ENCODE results near the gene PCMT1. TPM values are rescaled to one million over a fixed set of nuclear protein-coding genes. Genes with fewer than 3 reads are reported as not detected.
A peak's percentile ranks its signal among the peaks of the same experiment; 100 is the strongest.

PCMT1 gene
- polyA plus RNA-seq, 3 donors: 84.8 to 315 (median 262) TPM

GRCh38 chr6:149717588-149718458 is 31.7 kb upstream of the PCMT1 start, which contains the start of gene LATS1:
TSS of gene LATS1 (minus strand) at chr6:149718101. CDS start at chr6:149702126, 15,975 bp downstream.
- under 1% methylated on average over 81 of the region's 82 CpGs for WGBS (ENCODE audit: insufficient coverage)
- peak; percentile 68 to 80 (median 76) for DNase-seq
- Histone ChIP-seq H3K4me3 (replicated peaks in 1 of 3; ENCODE audit: low read depth in 2 of 3, low read length in 3 of 3) (peak within 1 kb of the TSS; percentile 84 to 90 (median 88)), H4K20me1 (ENCODE audit: insufficient read depth, low read length) (peaks cover 25% of the 10 kb centered on the region), H3K36me3 (replicated peaks in 1 of 2; ENCODE audit: control insufficient read depth in 1 of 2, insufficient read depth in 2 of 2, low read length in 2 of 2) (no peaks in the 10 kb centered on the region), H3K9me3 (replicated peaks in 1 of 2; ENCODE audit: control insufficient read depth in 1 of 2, insufficient read depth in 1 of 2, low read length in 2 of 2) (no peaks in the 10 kb centered on the region), H3K79me2 (ENCODE audit: insufficient read depth, low read length) (peaks cover 60% of the 10 kb centered on the region), H3K4me2 (replicated peaks; ENCODE audit: extremely low read depth, low read length, poor library complexity, severe bottlenecking) (peak within 1 kb of the TSS; percentile 90), H3K27ac (ENCODE audit: low read depth in 1 of 2, low read length in 2 of 2) (peak within 1 kb of the TSS; percentile 83 to 97), H3K9ac (ENCODE audit: insufficient read depth, low read length, poor library complexity, severe bottlenecking) (peak within 1 kb of the TSS; percentile 98), H2AFZ (ENCODE audit: insufficient read depth, low read depth, low read length, poor library complexity, severe bottlenecking) (peak within 1 kb of the TSS; percentile 96), H3K27me3 (ENCODE audit: control insufficient read depth in 2 of 2, insufficient read depth in 2 of 2, low read length in 2 of 2) (no peaks in the 10 kb centered on the region), H3K4me1 (ENCODE audit: control insufficient read depth in 1 of 2, insufficient read depth in 2 of 2, low read length in 2 of 2) (peaks cover 17 to 30% of the 10 kb centered on the region in 2 donors)
- H3K27ac Mint-ChIP-seq: peak within 1 kb of the TSS; percentile 94 to 96 (median 95)
- peaks cover 0 to 2% (median 2%) of the 10 kb centered on the region in 3 donors for H3K27me3 Mint-ChIP-seq (ENCODE audit: low read depth in 3 of 3)
- H3K36me3 Mint-ChIP-seq: peaks cover 3 to 10% of the 10 kb centered on the region in 2 donors
- no peaks in the 10 kb centered on the region for H3K9me3 Mint-ChIP-seq
- peaks cover 20% of the 10 kb centered on the region for H3K4me1 Mint-ChIP-seq
- H3K4me3 Mint-ChIP-seq: peak within 1 kb of the TSS; percentile 96
- intact Hi-C loops (cut with micrococcal nuclease): loop anchor here (5.0 kb wide), 1 partner anchor 34 kb away; no protein-coding TSS in a partner anchor
- no peak for TF ChIP-seq CTCF (IDR thresholded peaks at IDR 0.05)

GRCh38 chr6:149719531-149719930 is 30.0 kb upstream of the PCMT1 start:
- H3K4me1 Mint-ChIP-seq: peaks cover 24% of the 10 kb centered on the region
- Histone ChIP-seq H3K4me1 (ENCODE audit: control insufficient read depth in 1 of 2, insufficient read depth in 2 of 2, low read length in 2 of 2) (peaks cover 17 to 37% of the 10 kb centered on the region in 2 donors), H3K9ac (ENCODE audit: insufficient read depth, low read length, poor library complexity, severe bottlenecking) (no peak overlapping the region), H4K20me1 (ENCODE audit: insufficient read depth, low read length) (peaks cover 9% of the 10 kb centered on the region), H3K9me3 (replicated peaks in 1 of 2; ENCODE audit: control insufficient read depth in 1 of 2, insufficient read depth in 1 of 2, low read length in 2 of 2) (no peaks in the 10 kb centered on the region), H3K4me3 (replicated peaks in 1 of 3; ENCODE audit: low read depth in 2 of 3, low read length in 3 of 3) (no peak overlapping the region), H3K79me2 (ENCODE audit: insufficient read depth, low read length) (peaks cover 43% of the 10 kb centered on the region), H3K27ac (ENCODE audit: low read depth in 1 of 2, low read length in 2 of 2) (no peak overlapping the region), H3K4me2 (replicated peaks; ENCODE audit: extremely low read depth, low read length, poor library complexity, severe bottlenecking) (no peak overlapping the region), H2AFZ (ENCODE audit: insufficient read depth, low read depth, low read length, poor library complexity, severe bottlenecking) (no peak overlapping the region), H3K36me3 (replicated peaks in 1 of 2; ENCODE audit: control insufficient read depth in 1 of 2, insufficient read depth in 2 of 2, low read length in 2 of 2) (no peaks in the 10 kb centered on the region), H3K27me3 (ENCODE audit: control insufficient read depth in 2 of 2, insufficient read depth in 2 of 2, low read length in 2 of 2) (no peaks in the 10 kb centered on the region)
- H3K4me3 Mint-ChIP-seq: no peak overlapping the region
- no peaks in the 10 kb centered on the region for H3K9me3 Mint-ChIP-seq
- no peak for DNase-seq
- intact Hi-C loops (cut with micrococcal nuclease): loop anchor here (5.0 kb wide), 1 partner anchor 33 kb away; no protein-coding TSS in a partner anchor
- no peak for TF ChIP-seq CTCF (IDR thresholded peaks at IDR 0.05)
- H3K27me3 Mint-ChIP-seq (ENCODE audit: low read depth in 3 of 3): peaks cover 0 to 2% (median 2%) of the 10 kb centered on the region in 3 donors
- 87% methylated on average over 3 of the region's 3 CpGs for WGBS (ENCODE audit: insufficient coverage)
- H3K36me3 Mint-ChIP-seq: peaks cover under 1 to 8% of the 10 kb centered on the region in 2 donors
- peak overlapping the region in 1 of 7 donors; percentile 14 for H3K27ac Mint-ChIP-seq
